Measurements from ENCODE around the gene KDM4B.

DNA sequence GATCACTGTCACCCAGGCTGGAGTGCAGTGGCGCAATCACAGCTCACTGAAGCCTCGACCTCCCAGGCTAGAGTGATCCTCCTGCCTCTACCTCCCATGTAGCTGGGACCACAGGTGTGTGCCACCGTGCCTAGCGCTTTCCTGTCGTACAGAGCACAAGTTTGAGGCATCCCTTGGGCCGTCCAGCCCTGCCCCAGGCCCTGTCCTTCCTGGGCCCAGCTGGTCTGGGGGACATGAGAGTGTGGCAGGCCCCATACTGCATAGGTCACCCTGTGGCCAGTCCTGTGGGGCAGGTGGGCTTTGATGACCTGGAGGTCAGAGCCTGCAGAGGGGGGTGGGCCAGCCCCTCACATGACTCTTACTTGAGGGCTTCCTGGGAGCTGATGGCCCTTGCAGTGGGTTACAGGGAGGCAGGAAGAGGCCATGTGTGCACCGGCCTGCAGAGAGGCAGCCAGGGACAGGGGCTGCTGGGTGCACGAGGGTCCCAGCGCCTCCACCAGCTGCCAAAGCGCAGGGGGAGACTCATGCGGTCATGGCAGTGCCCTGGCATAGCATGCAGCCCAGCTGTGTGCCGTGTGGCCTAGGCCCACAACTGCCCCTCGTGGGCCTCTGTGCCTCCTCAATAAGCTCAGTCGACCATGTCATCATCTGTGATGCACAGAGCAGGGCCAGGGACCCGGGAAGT, 61.4 kb downstream of the KDM4B start:
- TF ChIP-seq SIN3A (IDR thresholded peaks at IDR 0.05; ENCODE audit: low read depth) (no peak), POLR2A (IDR thresholded peaks at IDR 0.05; ENCODE audit: borderline replicate concordance, extremely low read depth, insufficient read depth, insufficient read length) (no peak), TCF7L2 (IDR thresholded peaks at IDR 0.05; ENCODE audit: borderline replicate concordance, extremely low read depth, insufficient read depth, insufficient read length) (no peak), CTCF (IDR thresholded peaks at IDR 0.05 in 2 of 3, conservative IDR thresholded peaks at IDR 0.05 in 1 of 3; ENCODE audit: borderline replicate concordance in 1 of 3, insufficient read depth in 1 of 3, low read depth in 2 of 3, low read length in 2 of 3) (no peak)

Data from HCT116 (cell line).